HepG2 (cell line): ENCODE measurements around the gene ARVCF. TPM values are rescaled to one million over a fixed set of nuclear protein-coding genes. Genes with fewer than 3 reads are reported as not detected.

ENCODE experiments used
- ATAC-seq: fragments of 200-7000 bp; cut with Tn5 transposase; 3 replicates; pipeline ENCODE4 v1.9.1; 2020; ENCODE audit warnings: mild to moderate bottlenecking, moderate library complexity
- BruUV-seq: library from RNA; stranded (reverse); fragments of 400-500 nt; replicated peaks from 2 replicates; lab custom pipeline; 2021; lab: Mats Ljungman, UMichigan
- CTCF ChIA-PET: fragments of 300-600 bp; formaldehyde crosslinking; extraction: SDS; loops from one replicate; lab custom pipeline; 2021; ENCODE audit warnings: low total read pairs, inconsistent platforms, low intra/inter-chr PET ratio; lab: Yijun Ruan, JAX
- POLR2A ChIA-PET: fragments of 350-600 bp; sonication (Branson Sonifier 250); formaldehyde crosslinking; loops from one replicate; lab custom pipeline; 2020; ENCODE audit warnings: antibody characterized with exemption, inconsistent platforms; lab: Yijun Ruan, JAX
- DNase-seq: peaks from one replicate; pipeline ENCODE4 v3.0.0-alpha.2; 2015; ENCODE audit warnings: low spot score
- FAIRE-seq: peaks from 3 replicates; lab custom pipeline; 2011; peaks lifted over from hg19 to GRCh38; lab: Jason Lieb, UNC
- H2AFZ ChIP-seq: one replicate; pipeline ENCODE4 v1.6.1; 2011; ENCODE audit warnings: low read length, inconsistent platforms
- H3K27ac ChIP-seq: fragments of 300-600 bp; 3 replicates; pipeline ENCODE4 v1.8.0; 2011; ENCODE audit warnings: mixed run types, mild to moderate bottlenecking, mixed read lengths, low read length, inconsistent platforms; ENCODE audit not compliant: insufficient read depth; ENCODE audit errors: extremely low read length
- H3K27me3 ChIP-seq, 2 experiments: fragments of 200-600 bp in 1 of 2; 2 replicates in 1 of 2; 3 replicates in 1 of 2; pipeline versions ENCODE4 v1.6.0 to v1.8.0; 2011; ENCODE audit warnings: low read length in 2 of 2, mild to moderate bottlenecking in 2 of 2, moderate library complexity in 2 of 2, inconsistent platforms in 1 of 2; ENCODE audit not compliant: insufficient read depth in 2 of 2, control insufficient read depth in 1 of 2
- H3K36me3 ChIP-seq, 2 experiments: fragments of 200-600 bp in 1 of 2; replicated peaks in 1 of 2; 2 replicates in 1 of 2; 3 replicates in 1 of 2; pipeline versions ENCODE4 v1.5.1 to v1.8.0; 2011; ENCODE audit warnings: low read length in 2 of 2, inconsistent platforms in 1 of 2; ENCODE audit not compliant: insufficient read depth in 2 of 2, control insufficient read depth in 1 of 2
- H3K4me1 ChIP-seq: 2 replicates; pipeline ENCODE4 v1.5.1; 2012; ENCODE audit warnings: low read length, inconsistent platforms; ENCODE audit not compliant: insufficient read depth
- H3K4me2 ChIP-seq: 2 replicates; pipeline ENCODE4 v1.6.0; 2011; ENCODE audit warnings: low read depth, low read length, inconsistent platforms
- H3K4me3 ChIP-seq, 3 experiments: fragments of 200-600 bp in 1 of 3; sonication (generic), shearing (Covaris generic) in 1 of 3; replicated peaks in 1 of 3; 2 replicates each; pipeline ENCODE4 v1.5.1; 2011 to 2016; ENCODE audit warnings: low read length in 3 of 3, inconsistent platforms in 2 of 3, low read depth in 2 of 3, mild to moderate bottlenecking in 2 of 3, control low read depth in 1 of 3, mixed read lengths in 1 of 3; ENCODE audit not compliant: insufficient read depth in 1 of 3
- H3K79me2 ChIP-seq: one replicate; pipeline ENCODE4 v1.6.1; 2011; ENCODE audit warnings: low read length, inconsistent platforms; ENCODE audit not compliant: insufficient read depth
- H3K9ac ChIP-seq: 2 replicates; pipeline ENCODE4 v1.6.0; 2011; ENCODE audit warnings: mild to moderate bottlenecking, low read depth, low read length, inconsistent platforms; ENCODE audit not compliant: insufficient read depth
- H3K9me3 ChIP-seq: 2 replicates; pipeline ENCODE4 v1.5.1; 2012; ENCODE audit warnings: mild to moderate bottlenecking, low read length
- H4K20me1 ChIP-seq: 2 replicates; pipeline ENCODE4 v1.6.0; 2011; ENCODE audit warnings: inconsistent platforms, mild to moderate bottlenecking, low read length, moderate library complexity; ENCODE audit not compliant: insufficient read depth
- BHLHE40 ChIP-seq: IDR thresholded peaks from 2 replicates; pipeline ENCODE4 v1.6.1; 2011; ENCODE audit warnings: low read length, improper control_type of control experiment
- DNMT1 ChIP-seq: sonication (generic); formaldehyde crosslinking; IDR thresholded peaks from 2 replicates; pipeline ENCODE4 v1.5.1; 2020; ENCODE audit warnings: mild to moderate bottlenecking, missing genetic modification reagents
- NFKB2 ChIP-seq: sonication (generic); formaldehyde crosslinking; IDR thresholded peaks from 2 replicates; pipeline ENCODE4 v1.4.0; 2020; ENCODE audit warnings: missing genetic modification reagents, borderline replicate concordance
- RAD51 ChIP-seq: fragments of 450-650 bp; IDR thresholded peaks from 2 replicates; pipeline ENCODE4 v1.6.1; 2016; ENCODE audit warnings: borderline replicate concordance
- SIN3A ChIP-seq: IDR thresholded peaks from 2 replicates; pipeline ENCODE4 v1.6.1; 2011; ENCODE audit warnings: low read depth, mild to moderate bottlenecking, control low read depth, low read length, borderline replicate concordance
- TAF1 ChIP-seq: sonication (generic); formaldehyde crosslinking; IDR thresholded peaks from 2 replicates; pipeline ENCODE4 v1.4.0; 2020; ENCODE audit warnings: missing genetic modification reagents
- TFDP2 ChIP-seq: sonication (generic); formaldehyde crosslinking; IDR thresholded peaks from 2 replicates; pipeline ENCODE4 v1.4.0; 2020; ENCODE audit warnings: missing genetic modification reagents
- TOPORS ChIP-seq: sonication (generic); formaldehyde crosslinking; IDR thresholded peaks from 2 replicates; pipeline ENCODE4 v1.8.0; 2023; ENCODE audit warnings: mild to moderate bottlenecking, missing genetic modification reagents
- ZBTB37 ChIP-seq: sonication (generic); formaldehyde crosslinking; IDR thresholded peaks from 2 replicates; pipeline ENCODE4 v1.4.0; 2020; ENCODE audit warnings: mild to moderate bottlenecking, missing genetic modification reagents
- ZBTB4 ChIP-seq: sonication (generic); formaldehyde crosslinking; IDR thresholded peaks from 2 replicates; pipeline ENCODE4 v1.4.0; 2020; ENCODE audit warnings: missing genetic modification reagents, mild to moderate bottlenecking, borderline replicate concordance
- ZNF441 ChIP-seq: sonication (generic); formaldehyde crosslinking; IDR thresholded peaks from 2 replicates; pipeline ENCODE4 v1.7.0; 2021; ENCODE audit warnings: missing genetic modification reagents, borderline replicate concordance
- ZNF572 ChIP-seq: sonication (generic); formaldehyde crosslinking; IDR thresholded peaks from 2 replicates; pipeline ENCODE4 v1.5.1; 2020; ENCODE audit warnings: mild to moderate bottlenecking, missing genetic modification reagents
- WGBS: methylation state at CpG from one replicate; pipeline ENCODE4 v1.1.6; 2017; ENCODE audit warnings: low lambda C conversion rate; 5-methylcytosine and 5-hydroxymethylcytosine counted together
- in situ Hi-C: cut with HindIII; loops from 2 replicates; pipeline ENCODE4 v1.10.0; 2017; ENCODE audit warnings: low pct_unique_long_range_greater_than_20kb; ENCODE audit not compliant: extremely low pct_ligation_motif_present
- intact Hi-C: fragments of 100-400 bp; cut with micrococcal nuclease; formaldehyde crosslinking; loops from one replicate; pipeline ENCODE4 v1.10.0; 2022; ENCODE audit not compliant: unreplicated experiment
- polyA plus RNA-seq, 8 experiments: library from polyadenylated mRNA; depleted of rRNA in 3 of 8; stranded (reverse) in 7 of 8; unstranded in 1 of 8; fragments of >200 nt; fragmentation: Illumina TruSeq in 4 of 8; extraction: Trizol in 4 of 8; gene quantifications; 2 replicates each; pipeline versions ENCODE4 v1.2.1 to v1.2.3, GENCODE V29; 2011 to 2016; ENCODE audit warnings: low read depth in 4 of 8, missing spikeins in 1 of 8, mixed read lengths in 1 of 8; ENCODE audit not compliant: insufficient read depth in 1 of 8
- total RNA-seq, 5 experiments: library from RNA; depleted of rRNA; stranded (reverse); fragments of >200 nt; fragmentation: Illumina TruSeq; extraction: Trizol; gene quantifications; 2 replicates each; pipeline ENCODE4 v1.2.3, GENCODE V29; 2016; ENCODE audit warnings: low read depth in 1 of 5
- TF ChIP-seq, protein P1 (sequence below): sonication (generic); formaldehyde crosslinking; IDR thresholded peaks from 2 replicates; pipeline ENCODE4 v1.9.0; 2022; ENCODE audit warnings: missing genetic modification reagents, mild to moderate bottlenecking, borderline replicate concordance

Gene ARVCF
- total and polyA plus RNA-seq, 2 of the 13 experiments (the other 11 are each of a cell fraction or from before 2014, with no cell fraction given), result 16.4 to 17.7 TPM

GRCh38 chr22:19992481-19992911 is 24.1 kb downstream of the ARVCF start:
- Histone ChIP-seq H3K27me3 (0 out of 5 replicates have a peak, but pooled peaks cover 0 to 1% of the 10 kb centered on the region in 2 experiments), H3K4me2 (no peak overlapping the region), H4K20me1 (no peaks in the 10 kb centered on the region), H3K4me1 (peaks cover 1% of the 10 kb centered on the region; the same call in 1 of the 2 replicates), H3K4me3 (no peak overlapping the region), H3K27ac (no peak overlapping the region), H3K36me3 (no peaks in the 10 kb centered on the region; a peak in 1 of 5 replicates), H3K9ac (no peak overlapping the region), H3K79me2 (no peaks in the 10 kb centered on the region), H2AFZ (no peak overlapping the region), H3K9me3 (no peaks in the 10 kb centered on the region)
- WGBS, result no CpG with 5 or more reads among the region's 7 CpGs
- ATAC-seq (no peak), FAIRE-seq (no peak), DNase-seq (no peak)
- in situ Hi-C loops, result no loop called here
- intact Hi-C loops, result no loop called here
- TF ChIP-seq, protein P1, sequence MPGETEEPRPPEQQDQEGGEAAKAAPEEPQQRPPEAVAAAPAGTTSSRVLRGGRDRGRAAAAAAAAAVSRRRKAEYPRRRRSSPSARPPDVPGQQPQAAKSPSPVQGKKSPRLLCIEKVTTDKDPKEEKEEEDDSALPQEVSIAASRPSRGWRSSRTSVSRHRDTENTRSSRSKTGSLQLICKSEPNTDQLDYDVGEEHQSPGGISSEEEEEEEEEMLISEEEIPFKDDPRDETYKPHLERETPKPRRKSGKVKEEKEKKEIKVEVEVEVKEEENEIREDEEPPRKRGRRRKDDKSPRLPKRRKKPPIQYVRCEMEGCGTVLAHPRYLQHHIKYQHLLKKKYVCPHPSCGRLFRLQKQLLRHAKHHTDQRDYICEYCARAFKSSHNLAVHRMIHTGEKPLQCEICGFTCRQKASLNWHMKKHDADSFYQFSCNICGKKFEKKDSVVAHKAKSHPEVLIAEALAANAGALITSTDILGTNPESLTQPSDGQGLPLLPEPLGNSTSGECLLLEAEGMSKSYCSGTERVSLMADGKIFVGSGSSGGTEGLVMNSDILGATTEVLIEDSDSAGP (CRISPR knock-in tag), result no peak
- no peak for TF ChIP-seq BHLHE40
- TF ChIP-seq TOPORS (CRISPR knock-in tag), result no peak
- TF ChIP-seq TAF1 (CRISPR knock-in tag), result no peak
- no peak for TF ChIP-seq RAD51
- TF ChIP-seq TFDP2 (CRISPR knock-in tag), result no peak
- no peak for TF ChIP-seq ZNF572 (CRISPR knock-in tag)
- no peak for TF ChIP-seq DNMT1 (CRISPR knock-in tag)
- no peak for TF ChIP-seq ZBTB4 (CRISPR knock-in tag)
- no peak for TF ChIP-seq ZNF441
- TF ChIP-seq ZBTB37 (CRISPR knock-in tag), result no peak
- no peak for TF ChIP-seq NFKB2 (CRISPR knock-in tag)
- TF ChIP-seq SIN3A, result no peak
- ChIA-PET CTCF (no interaction called here), POLR2A (no interaction called here)
- no TSS peak for BruUV-seq
